ENCODE data around the gene KRTAP1-1. TPM values are rescaled to one million over a fixed set of nuclear protein-coding genes. Genes with fewer than 3 reads are reported as not detected.

The KRTAP1-1 gene
- total and polyA plus RNA-seq, 2 of the 4 experiments (the other 2 are of a cell fraction): 0.90 to 1.2 TPM

DNA sequence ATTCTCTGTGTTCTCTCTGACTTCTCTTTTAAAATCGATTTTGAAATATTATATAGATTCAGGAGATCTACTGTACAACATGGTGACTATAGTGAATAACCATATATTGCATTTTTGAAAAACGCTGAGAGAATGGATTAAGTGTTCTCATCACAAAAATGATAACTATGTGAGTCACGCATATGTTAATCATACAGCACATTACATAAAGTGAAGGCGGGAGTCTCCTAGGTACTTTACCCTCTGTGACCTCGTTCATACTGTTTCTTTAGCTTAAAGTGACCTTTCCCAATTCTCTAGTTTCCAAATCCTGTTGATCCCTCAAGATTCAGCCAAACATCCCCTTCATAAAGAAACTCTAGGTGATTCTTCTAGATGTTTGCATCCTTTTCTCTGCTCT, 38.4 kb downstream of the KRTAP1-1 start:
- Histone ChIP-seq H3K4me1 (ENCODE audit: control insufficient read depth, insufficient read depth, low read length) (no peaks in the 10 kb centered on the region), H2AK9ac (replicated peaks; ENCODE audit: low read depth, low read length, poor library complexity) (no peak overlapping the region), H3K9ac (ENCODE audit: low read depth, low read length) (no peak overlapping the region), H4K5ac (ENCODE audit: low read depth, low read length) (no peak overlapping the region), H3K79me1 (ENCODE audit: low read depth in 1 of 2, low read length in 2 of 2) (no peaks in the 10 kb centered on the region), H3K4me2 (ENCODE audit: low read depth, low read length) (no peak overlapping the region), H2BK15ac (ENCODE audit: low read depth, low read length) (no peak overlapping the region), H3K27me3 (ENCODE audit: control insufficient read depth, insufficient read depth, low read length) (no peaks in the 10 kb centered on the region), H3K36me3 (ENCODE audit: control insufficient read depth, insufficient read depth, low read length) (no peaks in the 10 kb centered on the region), H4K20me1 (ENCODE audit: insufficient read depth, low read length) (no peaks in the 10 kb centered on the region), H2BK5ac (ENCODE audit: low read depth, low read length, poor library complexity, severe bottlenecking) (no peak overlapping the region), H2BK120ac (ENCODE audit: low read depth, low read length) (no peak overlapping the region), H3K23ac (ENCODE audit: low read depth, low read length) (no peak overlapping the region), H4K8ac (ENCODE audit: low read depth in 2 of 2, low read length in 2 of 2) (no peak overlapping the region), H3K4ac (ENCODE audit: low read depth, low read length) (no peak overlapping the region), H3K4me3 (ENCODE audit: insufficient read depth, low read depth, low read length) (no peak overlapping the region), H3K9me1 (ENCODE audit: insufficient read depth, low read length) (no peaks in the 10 kb centered on the region), H3K27ac (ENCODE audit: insufficient read depth, low read length) (no peak overlapping the region), H3K18ac (ENCODE audit: low read depth, low read length) (no peak overlapping the region), H2AFZ (replicated peaks; ENCODE audit: low read length, poor library complexity) (no peak overlapping the region), H4K91ac (ENCODE audit: insufficient read depth, low read depth, low read length) (no peak overlapping the region), H2AK5ac (ENCODE audit: low read depth, low read length) (no peak overlapping the region), H3K14ac (replicated peaks; ENCODE audit: low read depth, low read length) (no peak overlapping the region), H2BK20ac (ENCODE audit: low read depth, low read length) (no peak overlapping the region), H3K9me3 (ENCODE audit: control insufficient read depth, insufficient read depth, low read length) (no peaks in the 10 kb centered on the region), H3K56ac (ENCODE audit: extremely low read depth, insufficient read depth, low read length) (no peak overlapping the region)
- BruUV-seq (replicated peaks): no TSS peak
- WGBS, 2 experiments (ENCODE audit: extremely low coverage in 2 of 2, insufficient read length in 1 of 2): 0% methylated on average over 1 of the region's 5 CpGs; no CpG with 5 or more reads in 1 of the 2 experiments
- ChIA-PET POLR2A (ENCODE audit: unreplicated experiment) (no interaction called here), CTCF (no interaction called here)
- intact Hi-C loops (cut with micrococcal nuclease): no loop called here
- ATAC-seq (ENCODE audit: low read depth) (no peak), DNase-seq (peak; percentile 17)
- in situ Hi-C loops (cut with MboI; ENCODE audit: low sequenced_read_pairs): no loop called here
- dilution Hi-C loops (cut with HindIII; ENCODE audit: low sequenced_read_pairs, unreplicated experiment): no loop called here
- TF ChIP-seq RFX5 (IDR thresholded peaks at IDR 0.05; ENCODE audit: low read depth, low read length) (no peak), SMC3 (IDR thresholded peaks at IDR 0.05; ENCODE audit: low read depth, low read length) (no peak), BHLHE40 (IDR thresholded peaks at IDR 0.05; ENCODE audit: low read depth, low read length) (no peak), RCOR1 (IDR thresholded peaks at IDR 0.05; ENCODE audit: insufficient replicate concordance, low read length) (no peak), CHD1 (IDR thresholded peaks at IDR 0.05; ENCODE audit: low read depth, low read length) (no peak), NFE2L2 (IDR thresholded peaks at IDR 0.05; ENCODE audit: low read depth, low read length) (no peak)
- TF ChIP-seq, protein P1, sequence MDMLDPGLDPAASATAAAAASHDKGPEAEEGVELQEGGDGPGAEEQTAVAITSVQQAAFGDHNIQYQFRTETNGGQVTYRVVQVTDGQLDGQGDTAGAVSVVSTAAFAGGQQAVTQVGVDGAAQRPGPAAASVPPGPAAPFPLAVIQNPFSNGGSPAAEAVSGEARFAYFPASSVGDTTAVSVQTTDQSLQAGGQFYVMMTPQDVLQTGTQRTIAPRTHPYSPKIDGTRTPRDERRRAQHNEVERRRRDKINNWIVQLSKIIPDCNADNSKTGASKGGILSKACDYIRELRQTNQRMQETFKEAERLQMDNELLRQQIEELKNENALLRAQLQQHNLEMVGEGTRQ (IDR thresholded peaks at IDR 0.05; ENCODE audit: low read depth, low read length): no peak
- TF ChIP-seq, protein P2, sequence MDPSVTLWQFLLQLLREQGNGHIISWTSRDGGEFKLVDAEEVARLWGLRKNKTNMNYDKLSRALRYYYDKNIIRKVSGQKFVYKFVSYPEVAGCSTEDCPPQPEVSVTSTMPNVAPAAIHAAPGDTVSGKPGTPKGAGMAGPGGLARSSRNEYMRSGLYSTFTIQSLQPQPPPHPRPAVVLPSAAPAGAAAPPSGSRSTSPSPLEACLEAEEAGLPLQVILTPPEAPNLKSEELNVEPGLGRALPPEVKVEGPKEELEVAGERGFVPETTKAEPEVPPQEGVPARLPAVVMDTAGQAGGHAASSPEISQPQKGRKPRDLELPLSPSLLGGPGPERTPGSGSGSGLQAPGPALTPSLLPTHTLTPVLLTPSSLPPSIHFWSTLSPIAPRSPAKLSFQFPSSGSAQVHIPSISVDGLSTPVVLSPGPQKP (IDR thresholded peaks at IDR 0.05; ENCODE audit: borderline replicate concordance, low read depth, low read length): no peak
